AG09319 (cell line): Measurements from ENCODE around the gene GABRR1.

ENCODE experiments used
- DNase-seq: peaks from one replicate; pipeline ENCODE4 v3.0.0-alpha.2; 2010; ENCODE audit warnings: low read depth; ENCODE audit errors: extremely low read depth
- CTCF ChIP-seq: IDR thresholded peaks from 2 replicates; pipeline ENCODE4 v1.5.1; 2011; ENCODE audit warnings: low read depth, mild to moderate bottlenecking, inconsistent platforms, low read length, moderate library complexity

The GABRR1 gene

GRCh38 chr6:89146718-89147700 lies 70.1 kb downstream of the GABRR1 start:
- no peak for TF ChIP-seq CTCF
- DNase-seq, result no peak

GRCh38 chr6:89145956-89146717 lies 71.0 kb downstream of the GABRR1 start, which contains the start of gene PM20D2:
Gene PM20D2, plus strand, starts transcription at chr6:89146055. Its CDS starts 90 bp downstream, at chr6:89146145.
- no peak for TF ChIP-seq CTCF
- no peak for DNase-seq

- DNase-seq, result no peak
- TF ChIP-seq CTCF, result no peak
Measured at GRCh38 chr6:89145091-89145955, 71.8 kb downstream of the GABRR1 start.

- TF ChIP-seq CTCF, result no peak
- DNase-seq, result no peak
Measured at GRCh38 chr6:89144354-89144906, 72.7 kb downstream of the GABRR1 start.

- no peak for DNase-seq
- TF ChIP-seq CTCF, result no peak
Measured at GRCh38 chr6:89140347-89141156, 76.6 kb downstream of the GABRR1 start.

- no peak for TF ChIP-seq CTCF
- DNase-seq, result no peak
Measured at GRCh38 chr6:89139509-89140346, 77.4 kb downstream of the GABRR1 start.
